A549 (cell line): ENCODE data around the gene ORC1. TPM values are rescaled to one million over a fixed set of nuclear protein-coding genes. Genes with fewer than 3 reads are reported as not detected.

Experiments
- ATAC-seq, 2 experiments: fragments of 200-7000 bp in 1 of 2; fragments of >200 bp in 1 of 2; cut with Nextera tagmentation in 1 of 2; cut with Tn5 transposase in 1 of 2; 3 replicates each; pipeline versions ENCODE4 v1.8.0 to v1.9.1; 2018 to 2020; ENCODE audit warnings: mild to moderate bottlenecking in 1 of 2, moderate library complexity in 1 of 2
- CTCF ChIA-PET: fragments of 300-600 bp; sonication (Branson Sonifier 250); formaldehyde crosslinking; extraction: SDS; loops from one replicate; lab custom pipeline; 2021; ENCODE audit warnings: antibody characterized with exemption, inconsistent platforms; lab: Yijun Ruan, JAX
- POLR2A ChIA-PET: fragments of 350-600 bp; formaldehyde crosslinking; extraction: SDS; loops from one replicate; lab custom pipeline; 2021; ENCODE audit warnings: antibody characterized with exemption, inconsistent platforms; lab: Yijun Ruan, JAX
- DNase-seq, 2 experiments: peaks; one replicate each; pipeline versions ENCODE4 v3.0.0 to v3.0.0-alpha.2; 2011 to 2016; ENCODE audit warnings: low read depth in 1 of 2, low spot score in 1 of 2
- FAIRE-seq: peaks from 2 replicates; lab custom pipeline; 2011; peaks lifted over from hg19 to GRCh38; lab: Jason Lieb, UNC
- H3K27ac ChIP-seq, 2 experiments: fragments of >200 bp; sonication (Bioruptor Twin); formaldehyde crosslinking; 3 replicates each; pipeline ENCODE4 v1.5.1; 2016 to 2017
- H3K4me1 ChIP-seq: fragments of >200 bp; sonication (Bioruptor Twin); formaldehyde crosslinking; 3 replicates; pipeline ENCODE4 v1.6.1; 2016
- H3K4me2 ChIP-seq: fragments of >200 bp; sonication (Bioruptor Twin); formaldehyde crosslinking; 3 replicates; pipeline ENCODE4 v1.6.1; 2016
- H3K4me3 ChIP-seq: fragments of >200 bp; sonication (Bioruptor Twin); formaldehyde crosslinking; 3 replicates; pipeline ENCODE4 v1.5.1; 2016
- H3K9me3 ChIP-seq: fragments of >200 bp; sonication (Bioruptor Twin); formaldehyde crosslinking; 3 replicates; pipeline ENCODE4 v1.6.1; 2016
- ATOH8 ChIP-seq: fragments of 250-450 bp; sonication (Bioruptor Pico); IDR thresholded peaks from 2 replicates; pipeline ENCODE4 v1.5.0; 2020; ENCODE audit warnings: low read depth, mild to moderate bottlenecking, moderate library complexity
- BHLHE40 ChIP-seq: IDR thresholded peaks from 2 replicates; pipeline ENCODE4 v1.6.1; 2012; ENCODE audit warnings: low read depth, low read length, inconsistent platforms
- CBX8 ChIP-seq: fragments of 200-600 bp; sonication (generic); IDR thresholded peaks from 2 replicates; pipeline ENCODE4 v1.6.1; 2016
- CHD4 ChIP-seq: fragments of 200-600 bp; sonication (generic); IDR thresholded peaks from 2 replicates; pipeline ENCODE4 v1.6.1; 2016; ENCODE audit warnings: antibody characterized with exemption, mild to moderate bottlenecking, borderline replicate concordance
- CTCF ChIP-seq: fragments of >200 bp; sonication (Bioruptor Twin); formaldehyde crosslinking; IDR thresholded peaks from 3 replicates; pipeline ENCODE4 v1.5.1; 2016
- E2F6 ChIP-seq: IDR thresholded peaks from 2 replicates; pipeline ENCODE4 v1.6.1; 2012; ENCODE audit warnings: low read depth, borderline replicate concordance
- ELK1 ChIP-seq: fragments of 150-350 bp; IDR thresholded peaks from 2 replicates; pipeline ENCODE4 v1.6.1; 2014; ENCODE audit warnings: low read depth, mild to moderate bottlenecking, low read length
- HEYL ChIP-seq: fragments of 250-450 bp; sonication (Bioruptor Pico); IDR thresholded peaks from 2 replicates; pipeline ENCODE4 v1.8.0; 2021; ENCODE audit warnings: mild to moderate bottlenecking, moderate library complexity
- HOXA7 ChIP-seq: fragments of 250-450 bp; sonication (Bioruptor Pico); IDR thresholded peaks from 2 replicates; pipeline ENCODE4 v1.5.0; 2020; ENCODE audit warnings: mild to moderate bottlenecking, moderate library complexity
- JUN ChIP-seq, 2 experiments: fragments of >200 bp; sonication (Bioruptor Twin); formaldehyde crosslinking; IDR thresholded peaks; 2 replicates in 1 of 2; 3 replicates in 1 of 2; pipeline ENCODE4 v1.6.1; 2016 to 2017
- JUNB ChIP-seq: fragments of >200 bp; sonication (Bioruptor Twin); formaldehyde crosslinking; IDR thresholded peaks from 2 replicates; pipeline ENCODE4 v1.6.1; 2016
- KDM1A ChIP-seq: fragments of 200-600 bp; sonication (generic); IDR thresholded peaks from 2 replicates; pipeline ENCODE4 v1.6.1; 2016; ENCODE audit warnings: low read depth, mild to moderate bottlenecking
- PHF8 ChIP-seq: fragments of 200-600 bp; sonication (generic); IDR thresholded peaks from 2 replicates; pipeline ENCODE4 v1.6.1; 2016; ENCODE audit warnings: low read depth, mild to moderate bottlenecking, antibody characterized with exemption, moderate library complexity, borderline replicate concordance
- RAD21 ChIP-seq, 2 experiments: fragments of >200 bp in 1 of 2; sonication (Bioruptor Twin) in 1 of 2; formaldehyde crosslinking in 1 of 2; IDR thresholded peaks in 1 of 2; conservative IDR thresholded peaks in 1 of 2; 2 replicates in 1 of 2; 3 replicates in 1 of 2; pipeline ENCODE4 v1.6.1; 2012 to 2018; ENCODE audit warnings: inconsistent platforms in 1 of 2
- RARB ChIP-seq: fragments of 250-450 bp; sonication (Bioruptor Pico); IDR thresholded peaks from 2 replicates; pipeline ENCODE4 v1.8.0; 2021; ENCODE audit warnings: mild to moderate bottlenecking, moderate library complexity
- RCOR1 ChIP-seq: fragments of 150-350 bp; IDR thresholded peaks from 2 replicates; pipeline ENCODE4 v1.6.1; 2014; ENCODE audit warnings: antibody characterized with exemption, low read length, low read depth
- REST ChIP-seq: fragments of 200-600 bp; sonication (generic); IDR thresholded peaks from 2 replicates; pipeline ENCODE4 v1.6.1; 2016; ENCODE audit warnings: antibody characterized with exemption, mild to moderate bottlenecking, moderate library complexity
- RFX5 ChIP-seq: fragments of 450-650 bp; IDR thresholded peaks from 2 replicates; pipeline ENCODE4 v1.7.1; 2014; ENCODE audit warnings: antibody characterized with exemption, mild to moderate bottlenecking, moderate library complexity
- RNF2 ChIP-seq: fragments of 200-600 bp; sonication (generic); IDR thresholded peaks from 2 replicates; pipeline ENCODE4 v1.6.1; 2016; ENCODE audit warnings: low read depth, mild to moderate bottlenecking, antibody characterized with exemption, moderate library complexity, borderline replicate concordance
- SMC3 ChIP-seq: fragments of >200 bp; sonication (Bioruptor Twin); formaldehyde crosslinking; IDR thresholded peaks from 3 replicates; pipeline ENCODE4 v1.6.1; 2018; ENCODE audit warnings: inconsistent platforms
- SREBF2 ChIP-seq: fragments of 450-650 bp; IDR thresholded peaks from 2 replicates; pipeline ENCODE4 v1.6.1; 2014; ENCODE audit warnings: mild to moderate bottlenecking, moderate library complexity
- TFCP2L1 ChIP-seq: fragments of 250-450 bp; sonication (Bioruptor Pico); IDR thresholded peaks from 2 replicates; pipeline ENCODE4 v1.5.0; 2021; ENCODE audit warnings: mild to moderate bottlenecking
- ZFP36 ChIP-seq: fragments of 450-650 bp; IDR thresholded peaks from 2 replicates; pipeline ENCODE4 v1.6.1; 2014; ENCODE audit warnings: borderline replicate concordance; ENCODE audit not compliant: partially characterized antibody
- WGBS: methylation state at CpG from one replicate; pipeline ENCODE4 v1.1.6; 2017; ENCODE audit errors: missing lambda C conversion rate; 5-methylcytosine and 5-hydroxymethylcytosine counted together
- polyA plus RNA-seq, 4 experiments: library from polyadenylated mRNA; depleted of rRNA in 3 of 4; stranded (reverse); fragments of >200 nt; fragmentation: RNase III in 1 of 4; extraction: RNeasy Plus Mini Kit Qiagen cat#74134 plus additional on column Dnase treatment in 1 of 4; gene quantifications; 2 replicates in 3 of 4; 3 replicates in 1 of 4; pipeline ENCODE4 v1.2.3, GENCODE V29; 2011 to 2017
- TF ChIP-seq, protein P1 (sequence below): IDR thresholded peaks from 2 replicates; pipeline ENCODE4 v1.6.1; 2012

The ORC1 gene
- polyA plus RNA-seq, 2 of the 4 experiments (the other 2 are of a cell fraction): 18.9 to 19.1 TPM

DNA sequence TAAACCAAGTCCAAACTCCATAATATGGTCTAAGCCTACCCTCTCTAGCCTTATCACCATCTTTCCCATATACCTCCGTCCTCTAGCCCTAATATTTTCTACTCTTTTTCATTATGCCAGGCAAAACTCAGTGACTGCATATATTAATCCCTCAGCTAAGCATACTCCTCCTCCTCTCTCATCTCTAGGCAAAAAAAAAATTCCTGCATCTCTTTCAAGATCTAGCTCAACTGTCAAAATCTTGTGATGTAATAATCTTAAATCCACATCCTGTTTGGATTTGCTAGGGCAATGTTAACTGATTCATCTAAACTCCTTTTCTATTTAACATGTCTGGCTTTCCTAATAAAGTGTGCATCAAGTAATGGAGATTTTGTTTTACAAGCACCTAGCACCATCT, 20.6 kb upstream of the ORC1 start:
- Histone ChIP-seq H3K4me3 (no peak overlapping the region), H3K9me3 (no peaks in the 10 kb centered on the region), H3K4me1 (no peaks in the 10 kb centered on the region), H3K4me2 (no peak overlapping the region), H3K27ac (no peak overlapping the region)
- no peak for FAIRE-seq
- POLR2A ChIA-PET: no interaction called here
- 96% methylated on average over 1 of the region's 1 CpG for WGBS
- CTCF ChIA-PET: no interaction called here
- no peak for ATAC-seq
- no peak for DNase-seq
- no peak for TF ChIP-seq KDM1A
- no peak for TF ChIP-seq CTCF
- no peak for TF ChIP-seq JUNB
- no peak for TF ChIP-seq HOXA7 (CRISPR knock-in tag)
- TF ChIP-seq ELK1: no peak
- TF ChIP-seq, protein P1, sequence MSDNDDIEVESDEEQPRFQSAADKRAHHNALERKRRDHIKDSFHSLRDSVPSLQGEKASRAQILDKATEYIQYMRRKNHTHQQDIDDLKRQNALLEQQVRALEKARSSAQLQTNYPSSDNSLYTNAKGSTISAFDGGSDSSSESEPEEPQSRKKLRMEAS: no peak
- TF ChIP-seq SMC3: no peak
- no peak for TF ChIP-seq RCOR1
- no peak for TF ChIP-seq CHD4
- no peak for TF ChIP-seq ZFP36
- TF ChIP-seq JUN (IDR thresholded peaks at IDR 0.05): no peak
- TF ChIP-seq REST: no peak
- TF ChIP-seq RARB (CRISPR knock-in tag): no peak
- TF ChIP-seq RAD21 (conservative IDR thresholded peaks at IDR 0.05 in 1 of 2, IDR thresholded peaks at IDR 0.05 in 1 of 2): no peak

DNA sequence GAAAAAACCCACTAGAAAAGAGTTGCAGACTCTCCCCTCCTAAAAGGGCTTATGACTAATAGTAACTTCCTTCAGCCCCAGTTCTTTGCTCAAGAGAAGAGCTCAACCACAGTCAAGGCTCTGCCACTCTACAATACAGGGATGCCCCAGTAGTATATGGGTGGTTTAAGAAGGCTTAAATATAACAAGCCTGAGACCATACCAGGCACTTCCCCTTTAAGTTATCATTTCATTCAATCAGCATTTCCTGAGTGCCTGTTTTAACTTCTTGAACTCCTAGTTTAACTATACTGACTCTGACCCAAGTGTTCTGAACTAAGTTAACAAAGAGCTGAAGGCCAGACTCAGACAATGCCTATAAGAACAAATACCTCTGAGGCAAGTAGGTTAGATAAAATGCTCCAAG, 20.0 kb upstream of the ORC1 start:
- ChIA-PET POLR2A (no interaction called here), CTCF (interaction anchor here (0.7 kb wide), 1 partner anchor 687 kb away, joined by 4 read pairs; no protein-coding TSS in a partner anchor)
- Histone ChIP-seq H3K27ac (no peak overlapping the region), H3K4me3 (no peak overlapping the region), H3K4me1 (no peaks in the 10 kb centered on the region), H3K9me3 (no peaks in the 10 kb centered on the region), H3K4me2 (no peak overlapping the region)
- TF ChIP-seq RNF2: no peak
- TF ChIP-seq HEYL (CRISPR knock-in tag): no peak
- no peak for TF ChIP-seq REST
- no peak for TF ChIP-seq ATOH8 (CRISPR knock-in tag)
- TF ChIP-seq RARB (CRISPR knock-in tag): no peak
- TF ChIP-seq E2F6: no peak
- no peak for TF ChIP-seq PHF8
- TF ChIP-seq SREBF2: no peak
- no peak for TF ChIP-seq BHLHE40
- TF ChIP-seq RFX5: no peak
- TF ChIP-seq TFCP2L1: no peak
- no peak for TF ChIP-seq CBX8
- DNase-seq (no peak), FAIRE-seq (no peak), ATAC-seq (peak; percentile 34 to 40; a peak in 2 of 6 replicates)
